ENCODE results near the gene NFXL1.
"Not testable (repeated sequence)": the region's sequence is repeated elsewhere in the genome, so short reads cannot be mapped to it uniquely, and the experiment has no call there.

The NFXL1 gene

GRCh38 chr4:47914220-47914925 is at the start of gene NFXL1:
Gene NFXL1 (minus strand): TSS chr4:47914583. CDS start chr4:47914203, 380 bp downstream.
- peak; percentile 84 for DNase-seq (ENCODE audit: low read depth, low spot score)

DNA sequence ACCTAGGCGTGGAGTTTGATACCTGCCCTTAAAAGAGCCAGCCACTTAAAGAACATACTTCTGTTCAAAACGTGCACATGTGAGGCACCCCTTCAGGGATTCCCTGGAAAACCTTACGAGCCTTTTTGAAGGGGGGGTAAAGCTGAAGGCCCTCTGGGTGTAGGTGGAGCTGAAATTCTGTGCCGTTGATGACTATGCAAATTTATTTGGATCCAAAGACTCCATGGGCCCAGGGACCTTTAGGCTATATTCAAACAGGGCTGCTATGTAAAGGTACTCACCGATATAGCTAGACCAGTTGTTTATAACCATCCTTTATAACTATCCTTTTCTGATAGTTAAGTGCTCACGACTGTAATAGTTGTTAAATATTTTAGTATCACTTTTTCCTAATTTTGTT is 40.3 kb upstream of the NFXL1 start:
- no peak for DNase-seq (ENCODE audit: low read depth, low spot score)

- DNase-seq (ENCODE audit: low read depth, low spot score): no peak
Observed at GRCh38 chr4:47954245-47954644, 39.9 kb upstream of the NFXL1 start.

GRCh38 chr4:47945930-47946726 is 31.7 kb upstream of the NFXL1 start:
- DNase-seq (ENCODE audit: low read depth, low spot score): no peak

GRCh38 chr4:47942081-47942819 is 27.9 kb upstream of the NFXL1 start:
- no peak for DNase-seq (ENCODE audit: low read depth, low spot score)

- no peak for DNase-seq (ENCODE audit: low read depth, low spot score)
Observed at GRCh38 chr4:47939456-47939855, 25.1 kb upstream of the NFXL1 start.

GRCh38 chr4:47936336-47936735 is 22.0 kb upstream of the NFXL1 start:
- DNase-seq (ENCODE audit: low read depth, low spot score): no peak

- no peak for DNase-seq (ENCODE audit: low read depth, low spot score)
Observed at GRCh38 chr4:47933840-47934239, 19.5 kb upstream of the NFXL1 start.

GRCh38 chr4:47930971-47931804 is 16.8 kb upstream of the NFXL1 start:
- peak; percentile 53 for DNase-seq (ENCODE audit: low read depth, low spot score)

DNA sequence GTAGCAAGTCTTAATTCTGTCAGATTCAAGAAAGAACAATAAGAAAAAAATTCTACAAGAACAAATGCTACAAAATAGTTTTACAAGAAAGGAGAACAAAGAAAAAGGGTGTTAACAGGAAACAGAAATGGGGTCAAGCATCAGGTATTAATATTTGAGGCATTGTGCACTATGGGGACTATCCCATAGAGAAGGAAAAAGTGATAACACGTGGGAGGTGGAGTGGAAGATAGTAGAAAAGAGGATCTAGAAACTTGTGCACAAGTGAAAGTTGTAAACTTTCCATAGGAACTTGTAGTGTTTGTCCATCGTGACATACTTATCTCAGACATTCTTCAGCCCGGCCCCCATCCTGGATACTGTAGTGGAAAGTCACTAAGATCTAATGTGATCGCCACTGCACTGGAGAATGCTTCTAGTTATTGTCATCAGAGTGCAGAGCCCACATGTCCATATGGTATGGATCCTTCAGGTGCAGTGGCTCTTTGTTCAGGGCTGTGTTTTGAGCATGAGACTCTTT is 15.4 kb upstream of the NFXL1 start:
- no peak for DNase-seq (ENCODE audit: low read depth, low spot score)

DNA sequence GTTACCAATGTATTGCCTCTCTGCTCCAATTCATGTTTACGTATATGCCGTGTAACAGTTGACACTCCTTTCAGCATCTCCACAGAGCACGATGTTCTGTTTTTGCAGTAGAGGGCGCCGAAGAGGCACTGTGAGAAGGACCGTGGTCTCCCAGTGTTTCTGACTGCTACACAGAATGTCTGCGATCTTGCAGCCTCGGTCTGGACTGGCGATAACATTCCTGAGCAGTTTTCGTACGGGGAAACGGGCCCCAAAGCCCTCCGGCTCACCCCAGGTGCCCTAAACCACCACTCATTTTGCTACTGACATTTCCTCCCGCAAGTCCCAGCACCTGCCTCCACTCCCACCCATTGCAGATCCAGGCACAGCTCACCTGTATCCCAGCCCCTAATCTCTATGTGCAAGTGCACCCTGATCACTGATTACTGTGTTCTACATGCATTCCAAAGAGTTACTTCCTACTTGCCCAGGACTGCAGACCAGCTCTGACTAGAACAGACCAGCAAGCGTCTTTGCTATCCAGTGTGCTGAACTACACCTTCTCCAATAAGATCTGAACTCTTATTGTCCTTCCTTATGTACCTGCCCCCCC is 12.4 kb upstream of the NFXL1 start:
- DNase-seq (ENCODE audit: low read depth, low spot score): no peak

- not testable (repeated sequence) for DNase-seq (ENCODE audit: low read depth, low spot score)
Observed at GRCh38 chr4:47923261-47923608, 8.9 kb upstream of the NFXL1 start.

DNA sequence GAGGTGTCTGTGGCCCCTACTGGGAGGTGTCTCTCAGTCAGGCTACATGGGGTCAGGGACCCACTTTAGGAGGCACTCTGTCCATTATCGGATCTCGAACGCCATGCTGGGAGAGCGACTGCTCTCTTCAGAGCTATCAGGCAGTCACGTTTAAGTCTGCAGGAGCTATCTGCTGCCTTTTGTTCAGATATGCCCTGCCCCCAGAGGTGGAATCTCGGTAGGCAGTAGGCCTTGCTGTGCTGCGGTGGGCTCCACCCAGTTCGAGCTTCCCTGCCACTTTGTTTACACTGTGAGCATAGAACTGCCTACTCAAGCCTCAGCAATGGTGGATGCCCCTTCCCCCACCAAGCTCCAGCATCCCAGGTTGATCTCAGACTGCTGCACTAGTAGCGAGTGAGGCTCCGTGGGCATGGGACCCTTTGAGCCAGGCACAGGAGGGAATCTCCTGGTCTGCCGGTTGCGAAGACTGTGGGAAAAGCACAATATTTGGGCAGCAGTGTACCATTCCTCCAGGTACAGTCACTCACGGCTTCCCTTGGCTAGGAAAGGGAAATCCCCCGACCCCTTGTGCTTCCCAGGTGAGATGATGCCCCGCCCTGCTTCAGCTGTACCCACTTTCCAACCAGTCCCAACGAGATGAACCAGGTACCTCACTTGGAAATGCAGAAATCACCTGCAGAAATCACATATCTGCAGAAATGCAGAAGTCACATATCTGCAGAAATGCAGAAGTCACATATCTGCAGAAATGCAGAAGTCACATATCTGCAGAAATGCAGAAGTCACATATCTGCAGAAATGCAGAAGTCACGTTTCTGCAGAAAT is 8.3 kb upstream of the NFXL1 start:
- DNase-seq (ENCODE audit: low read depth, low spot score): not testable (repeated sequence)

- DNase-seq (ENCODE audit: low read depth, low spot score): not testable (repeated sequence)
Observed at GRCh38 chr4:47917163-47917562, 2.8 kb upstream of the NFXL1 start.

DNA sequence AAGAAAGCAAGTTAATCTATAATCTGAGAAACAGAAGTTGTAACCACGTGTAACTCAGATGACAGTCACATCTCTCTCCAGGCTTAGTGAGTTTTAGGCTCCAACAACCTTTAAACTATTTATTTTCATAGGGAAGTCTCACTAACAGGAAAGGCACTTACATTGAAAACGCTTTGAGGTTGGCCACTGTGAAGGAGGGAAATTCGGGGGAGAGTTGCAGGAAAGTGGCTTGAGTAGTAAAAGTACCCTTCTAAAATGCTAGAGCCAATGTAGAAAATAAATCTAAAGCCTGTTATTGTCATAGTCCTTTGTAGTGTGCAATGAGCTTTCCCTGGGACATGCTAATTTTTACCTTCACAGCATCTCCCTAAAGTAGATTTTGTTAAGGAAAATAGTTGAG is 995 bp upstream of the NFXL1 start:
- no peak for DNase-seq (ENCODE audit: low read depth, low spot score)

DNA sequence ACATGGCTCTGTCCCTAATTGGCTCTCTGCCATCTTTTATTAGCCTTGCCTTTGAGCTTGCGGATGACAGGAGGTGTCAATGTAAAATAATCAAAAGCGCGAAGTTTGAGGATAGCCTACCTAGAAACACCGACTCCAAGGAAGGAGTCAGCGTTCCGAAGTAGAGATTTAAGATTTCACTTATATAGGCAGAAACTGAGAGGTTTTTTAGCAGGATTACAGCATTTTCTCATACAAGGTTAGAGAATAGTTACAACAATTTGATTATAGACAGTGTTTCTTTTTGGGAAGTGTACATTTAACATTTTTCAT is 499 bp upstream of the NFXL1 start:
- DNase-seq (ENCODE audit: low read depth, low spot score): no peak

DNA sequence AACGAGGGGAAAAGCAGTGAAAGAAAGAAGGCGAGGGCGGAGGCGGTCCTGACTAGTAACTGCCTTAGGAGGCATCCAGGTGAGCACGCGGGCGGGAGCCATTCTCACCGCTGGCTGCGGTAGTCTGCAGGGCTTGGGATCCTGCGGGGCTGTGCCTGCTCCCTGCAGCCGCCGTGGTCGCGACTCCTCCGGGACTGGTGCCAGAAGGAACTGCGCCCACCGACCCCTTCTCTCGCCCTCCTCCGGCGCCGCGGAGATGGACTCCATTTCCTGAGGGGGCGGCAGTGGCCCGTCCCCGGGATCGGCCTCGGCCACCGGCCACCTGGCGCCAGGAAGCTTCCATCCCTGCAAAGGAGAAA is 543 bp downstream of the NFXL1 start:
- DNase-seq (ENCODE audit: low read depth, low spot score): no peak

DNA sequence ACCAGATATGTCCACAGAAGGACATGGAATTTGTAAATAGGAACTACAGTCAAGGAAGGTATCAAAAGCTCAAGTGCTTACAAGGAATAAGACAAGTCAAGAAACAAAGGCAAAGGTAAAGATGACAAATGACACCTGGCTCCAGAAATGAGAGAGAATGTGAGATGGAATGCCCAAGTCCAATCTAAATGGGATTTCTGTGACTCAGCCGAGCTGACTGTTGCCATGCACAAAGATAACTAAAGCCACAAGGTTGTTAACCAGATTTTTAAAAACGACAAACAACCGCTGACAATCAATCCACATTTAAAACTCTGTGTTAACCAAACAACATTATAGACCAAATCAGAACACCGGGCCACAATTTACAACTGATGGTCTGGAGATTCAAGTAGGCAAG is 1.1 kb downstream of the NFXL1 start:
- DNase-seq (ENCODE audit: low read depth, low spot score): no peak

DNA sequence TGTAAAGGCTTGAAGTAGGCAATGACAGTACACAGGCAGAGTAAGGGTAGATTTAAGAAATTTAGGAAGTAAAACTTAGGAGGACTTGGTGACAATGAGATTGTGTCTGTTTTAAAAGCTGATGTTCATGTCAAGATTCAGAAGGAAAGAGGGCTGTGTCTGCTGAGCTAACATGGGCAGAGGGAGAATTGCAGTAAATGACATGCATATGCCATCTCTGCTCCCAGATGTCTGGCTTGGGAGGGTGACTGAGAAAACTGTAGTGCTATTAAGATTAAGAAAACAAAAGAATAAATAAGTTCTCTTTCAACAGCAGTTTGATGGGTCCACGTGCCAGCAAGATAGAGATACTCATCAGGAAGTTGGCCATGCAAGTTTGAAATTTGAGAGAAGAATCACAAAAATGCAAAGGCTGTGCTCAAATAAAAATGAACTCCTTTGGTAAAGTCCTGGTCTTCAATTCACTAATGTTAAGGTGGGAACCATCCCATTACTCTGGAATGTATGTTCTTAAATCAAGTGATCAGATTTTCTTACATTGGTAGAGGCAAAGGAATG is 7.2 kb downstream of the NFXL1 start:
- no peak for DNase-seq (ENCODE audit: low read depth, low spot score)

DNA sequence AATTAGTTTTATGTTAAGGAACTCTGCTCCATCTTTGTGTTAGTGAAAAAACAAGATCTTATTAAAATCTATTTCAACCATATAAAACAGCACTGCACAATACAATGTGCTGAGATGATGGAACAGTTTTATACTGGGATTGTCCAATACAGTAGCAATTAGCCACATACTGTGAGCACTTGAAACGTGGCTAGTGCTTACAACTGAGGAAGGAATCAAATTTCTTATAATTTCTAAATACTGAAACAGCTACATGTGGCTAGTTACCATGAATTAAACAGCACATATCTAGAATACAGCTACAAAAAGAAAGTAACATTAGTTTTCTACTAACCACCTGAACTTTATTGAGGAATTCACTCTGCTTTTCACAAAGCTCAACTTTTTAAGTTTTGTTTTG is 14.7 kb downstream of the NFXL1 start:
- no peak for DNase-seq (ENCODE audit: low read depth, low spot score)
